ENCODE results near the gene HORMAD2. TPM values are rescaled to one million over a fixed set of nuclear protein-coding genes. Genes with fewer than 3 reads are reported as not detected.

HORMAD2 gene
- total RNA-seq, 2 donors from 2014 or later = not detected

GRCh38 chr22:30116362-30117117 lies 36.3 kb downstream of the HORMAD2 start:
- no peak for TF ChIP-seq CTCF (IDR thresholded peaks at IDR 0.05)
- no peaks in the 10 kb centered on the region for H3K27me3 ChIP-seq (replicated peaks; ENCODE audit: insufficient read depth)
- no peaks in the 10 kb centered on the region for H3K4me1 ChIP-seq (ENCODE audit: control insufficient read depth in 1 of 2, low read depth in 2 of 2)
- ATAC-seq (ENCODE audit: insufficient number of reproducible peaks, low FRiP score, low read depth) (no peak), DNase-seq (ENCODE audit: low spot score) (no peak)
- H3K36me3 ChIP-seq = no peaks in the 10 kb centered on the region
- H3K4me3 ChIP-seq = no peak overlapping the region
- no peaks in the 10 kb centered on the region for H3K9me3 ChIP-seq
- H3K27ac ChIP-seq = no peak overlapping the region

- ATAC-seq (ENCODE audit: insufficient number of reproducible peaks, low FRiP score, low read depth) = no peak
- TF ChIP-seq CTCF (IDR thresholded peaks at IDR 0.05) = no peak
- H3K4me1 ChIP-seq (ENCODE audit: control insufficient read depth in 1 of 2, low read depth in 2 of 2) = no peaks in the 10 kb centered on the region
- H3K27ac ChIP-seq = no peak overlapping the region
- H3K4me3 ChIP-seq = no peak overlapping the region
- no peak for DNase-seq (ENCODE audit: low spot score)
- no peaks in the 10 kb centered on the region for H3K36me3 ChIP-seq
- no peaks in the 10 kb centered on the region for H3K27me3 ChIP-seq (replicated peaks; ENCODE audit: insufficient read depth)
- H3K9me3 ChIP-seq = no peaks in the 10 kb centered on the region
Observed at GRCh38 chr22:30117256-30117655, 37.0 kb downstream of the HORMAD2 start.

GRCh38 chr22:30118291-30118690 lies 38.0 kb downstream of the HORMAD2 start:
- Histone ChIP-seq H3K27ac (no peak overlapping the region), H3K4me3 (no peak overlapping the region), H3K4me1 (ENCODE audit: control insufficient read depth in 1 of 2, low read depth in 2 of 2) (no peaks in the 10 kb centered on the region), H3K9me3 (no peaks in the 10 kb centered on the region), H3K27me3 (replicated peaks; ENCODE audit: insufficient read depth) (no peaks in the 10 kb centered on the region), H3K36me3 (no peaks in the 10 kb centered on the region)
- ATAC-seq (ENCODE audit: insufficient number of reproducible peaks, low FRiP score, low read depth) (no peak), DNase-seq (ENCODE audit: low spot score) (no peak)
- TF ChIP-seq CTCF (IDR thresholded peaks at IDR 0.05) = no peak

- no peak for ATAC-seq (ENCODE audit: insufficient number of reproducible peaks, low FRiP score, low read depth)
- no peaks in the 10 kb centered on the region for H3K9me3 ChIP-seq
- no peak overlapping the region for H3K4me3 ChIP-seq
- no peak for DNase-seq (ENCODE audit: low spot score)
- no peak overlapping the region for H3K27ac ChIP-seq
- TF ChIP-seq CTCF (IDR thresholded peaks at IDR 0.05) = no peak
- no peaks in the 10 kb centered on the region for H3K27me3 ChIP-seq (replicated peaks; ENCODE audit: insufficient read depth)
- H3K36me3 ChIP-seq = no peaks in the 10 kb centered on the region
- H3K4me1 ChIP-seq (ENCODE audit: control insufficient read depth in 1 of 2, low read depth in 2 of 2) = no peaks in the 10 kb centered on the region
Observed at GRCh38 chr22:30121960-30122359, 41.7 kb downstream of the HORMAD2 start.

GRCh38 chr22:30123463-30123862 lies 43.2 kb downstream of the HORMAD2 start:
- no peak for DNase-seq (ENCODE audit: low spot score)
- no peaks in the 10 kb centered on the region for H3K27me3 ChIP-seq (replicated peaks; ENCODE audit: insufficient read depth)
- no peak for TF ChIP-seq CTCF (IDR thresholded peaks at IDR 0.05)
- no peak for ATAC-seq (ENCODE audit: insufficient number of reproducible peaks, low FRiP score, low read depth)
- no peak overlapping the region for H3K4me3 ChIP-seq
- H3K4me1 ChIP-seq (ENCODE audit: control insufficient read depth in 1 of 2, low read depth in 2 of 2) = no peaks in the 10 kb centered on the region
- H3K36me3 ChIP-seq = no peaks in the 10 kb centered on the region
- H3K27ac ChIP-seq = no peak overlapping the region
- H3K9me3 ChIP-seq = no peaks in the 10 kb centered on the region

Data from thoracic aorta (tissue), 2 donors.